Muscle of leg (tissue), 11 donors: Measurements from ENCODE around the gene GLOD5. TPM values are rescaled to one million over a fixed set of nuclear protein-coding genes. Genes with fewer than 3 reads are reported as not detected.

Source experiments
- DNase-seq: peaks from one replicate; pipeline ENCODE4 v3.0.0; 2013
- H3K27ac ChIP-seq: one replicate; pipeline ENCODE4 v1.5.1; 2013; ENCODE audit warnings: mild to moderate bottlenecking, low read length, control low read depth
- H3K27me3 ChIP-seq: one replicate; pipeline ENCODE4 v1.6.1; 2013; ENCODE audit warnings: low read length; ENCODE audit not compliant: control insufficient read depth, insufficient read depth
- H3K36me3 ChIP-seq: one replicate; pipeline ENCODE4 v1.6.1; 2013; ENCODE audit warnings: low read length; ENCODE audit not compliant: control insufficient read depth, insufficient read depth
- H3K4me1 ChIP-seq: one replicate; pipeline ENCODE4 v1.6.1; 2013; ENCODE audit warnings: low read length; ENCODE audit not compliant: control insufficient read depth, insufficient read depth
- H3K4me3 ChIP-seq: one replicate; pipeline ENCODE4 v1.5.1; 2013; ENCODE audit warnings: low read length, control low read depth
- H3K9me3 ChIP-seq: replicated peaks from 2 replicates; pipeline ENCODE4 v1.6.1; 2013; ENCODE audit warnings: low read depth, low read length; ENCODE audit not compliant: control insufficient read depth
- WGBS: methylation state at CpG from one replicate; pipeline ENCODE4 v1.1.5; 2013; ENCODE audit warnings: missing lambda C conversion rate; ENCODE audit not compliant: insufficient coverage; 5-methylcytosine and 5-hydroxymethylcytosine counted together
- polyA plus RNA-seq, 8 donors: library from polyadenylated mRNA; unstranded; fragments of 120-200 nt; gene quantifications; one replicate each; pipeline versions ENCODE4 v1.2.1 to v1.2.3, GENCODE V29; 2013; ENCODE audit warnings: inconsistent platforms in 1 of 8, low replicate concordance in 1 of 8; ENCODE audit not compliant: insufficient read length in 8 of 8, insufficient read depth in 1 of 8
- total RNA-seq: library from RNA; stranded (reverse); fragments of 120-200 nt; gene quantifications from one replicate; pipeline ENCODE4 v1.2.4, GENCODE V29; 2013

The GLOD5 gene
- total and polyA plus RNA-seq, 9 donors = 0.50 TPM; not detected in 8

DNA sequence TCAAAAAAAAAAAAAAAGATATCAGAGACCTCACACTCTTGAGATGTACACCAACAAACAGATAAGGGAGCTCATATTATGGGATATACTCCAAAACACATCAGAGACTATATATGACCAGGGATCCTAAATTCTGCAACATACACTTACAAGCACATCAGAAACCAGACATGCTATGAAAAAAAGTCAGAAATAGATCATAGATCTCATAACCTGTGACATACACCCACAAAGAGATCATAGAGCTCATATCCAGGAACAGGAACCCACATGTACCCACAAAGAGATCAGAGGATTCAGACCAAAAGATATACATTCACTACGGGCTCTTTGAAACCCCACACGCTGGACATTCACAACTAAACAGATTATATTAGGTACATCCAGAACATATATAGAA, 35.0 kb upstream of the GLOD5 start:
- H3K4me3 ChIP-seq = no peak overlapping the region
- no peaks in the 10 kb centered on the region for H3K36me3 ChIP-seq
- no CpG with 5 or more reads among the region's 2 CpGs for WGBS
- H3K4me1 ChIP-seq = no peaks in the 10 kb centered on the region
- DNase-seq = no peak
- no peaks in the 10 kb centered on the region for H3K9me3 ChIP-seq
- H3K27ac ChIP-seq = no peak overlapping the region
- H3K27me3 ChIP-seq = peaks cover under 1% of the 10 kb centered on the region

DNA sequence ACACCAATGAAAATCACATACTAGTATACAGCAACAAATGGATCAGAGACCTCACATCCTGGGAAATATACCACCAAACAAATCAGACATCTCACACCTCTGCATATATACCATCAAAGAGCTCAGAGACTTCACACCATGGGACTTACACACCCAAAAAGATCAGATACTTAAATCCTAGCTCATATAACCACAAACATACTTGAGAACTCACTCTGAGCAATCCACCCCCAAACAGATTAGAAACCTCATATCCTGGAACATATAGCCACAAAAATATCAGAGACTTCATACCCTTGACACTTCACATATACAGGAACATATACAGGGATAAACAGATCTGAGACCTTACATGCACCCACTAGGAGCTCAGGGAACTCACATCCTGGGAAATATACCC, 32.9 kb upstream of the GLOD5 start:
- H3K27ac ChIP-seq = no peak overlapping the region

DNA sequence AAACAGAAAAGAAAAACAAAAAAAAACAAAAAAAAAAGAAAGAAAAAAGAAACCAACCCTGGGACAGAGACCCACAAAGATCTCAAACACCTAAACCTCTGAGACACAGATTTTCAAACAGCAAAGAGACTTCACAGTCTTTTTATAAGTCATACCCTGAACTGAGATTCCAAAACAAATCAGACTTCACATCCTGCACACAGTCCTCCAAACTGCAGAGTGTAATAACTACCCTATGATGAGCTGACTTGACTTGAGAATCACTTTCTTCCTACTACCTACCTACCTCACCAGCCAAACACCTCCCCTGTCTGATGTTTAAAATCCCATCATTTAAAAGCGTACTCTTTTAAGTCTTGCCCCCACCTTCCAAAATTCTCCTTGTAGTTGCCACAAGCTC, 25.2 kb upstream of the GLOD5 start:
- WGBS = 67% methylated on average over 1 of the region's 1 CpG
- peak overlapping the region; percentile 61 for H3K4me3 ChIP-seq
- H3K27ac ChIP-seq = peak overlapping the region; percentile 76
- no peak for DNase-seq
- peaks cover 11% of the 10 kb centered on the region for H3K4me1 ChIP-seq
- H3K36me3 ChIP-seq = no peaks in the 10 kb centered on the region
- H3K9me3 ChIP-seq = no peaks in the 10 kb centered on the region
- H3K27me3 ChIP-seq = peaks cover 3% of the 10 kb centered on the region

More for the DNA sequence above, 32.9 kb upstream of the GLOD5 start:
- no peaks in the 10 kb centered on the region for H3K27me3 ChIP-seq
- DNase-seq = no peak
- H3K36me3 ChIP-seq = no peaks in the 10 kb centered on the region
- no peaks in the 10 kb centered on the region for H3K9me3 ChIP-seq
- no peak overlapping the region for H3K4me3 ChIP-seq
- no peaks in the 10 kb centered on the region for H3K4me1 ChIP-seq

DNA sequence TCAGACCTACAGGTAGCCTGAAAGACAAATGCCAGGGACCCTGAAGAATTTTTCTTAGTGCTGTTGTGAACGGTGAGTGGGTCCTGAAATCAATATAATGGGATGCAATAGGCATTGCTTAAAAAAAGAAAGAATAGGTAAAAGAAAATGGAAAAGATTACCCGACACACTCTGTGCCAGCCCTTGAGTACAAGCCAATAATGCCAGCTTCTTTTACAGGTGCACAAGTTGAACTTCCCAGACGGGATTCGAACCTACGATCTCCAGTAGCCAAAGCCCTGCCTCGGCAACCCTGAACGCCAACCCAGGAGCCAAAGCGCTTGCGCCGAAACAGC, 24.7 kb upstream of the GLOD5 start:
- no peak for DNase-seq
- Histone ChIP-seq H3K36me3 (no peaks in the 10 kb centered on the region), H3K4me3 (peak overlapping the region; percentile 61), H3K9me3 (peaks cover 2% of the 10 kb centered on the region), H3K4me1 (peaks cover 11% of the 10 kb centered on the region), H3K27ac (peak overlapping the region; percentile 76), H3K27me3 (peaks cover 3% of the 10 kb centered on the region)
- 42% methylated on average over 10 of the region's 10 CpGs for WGBS

DNA sequence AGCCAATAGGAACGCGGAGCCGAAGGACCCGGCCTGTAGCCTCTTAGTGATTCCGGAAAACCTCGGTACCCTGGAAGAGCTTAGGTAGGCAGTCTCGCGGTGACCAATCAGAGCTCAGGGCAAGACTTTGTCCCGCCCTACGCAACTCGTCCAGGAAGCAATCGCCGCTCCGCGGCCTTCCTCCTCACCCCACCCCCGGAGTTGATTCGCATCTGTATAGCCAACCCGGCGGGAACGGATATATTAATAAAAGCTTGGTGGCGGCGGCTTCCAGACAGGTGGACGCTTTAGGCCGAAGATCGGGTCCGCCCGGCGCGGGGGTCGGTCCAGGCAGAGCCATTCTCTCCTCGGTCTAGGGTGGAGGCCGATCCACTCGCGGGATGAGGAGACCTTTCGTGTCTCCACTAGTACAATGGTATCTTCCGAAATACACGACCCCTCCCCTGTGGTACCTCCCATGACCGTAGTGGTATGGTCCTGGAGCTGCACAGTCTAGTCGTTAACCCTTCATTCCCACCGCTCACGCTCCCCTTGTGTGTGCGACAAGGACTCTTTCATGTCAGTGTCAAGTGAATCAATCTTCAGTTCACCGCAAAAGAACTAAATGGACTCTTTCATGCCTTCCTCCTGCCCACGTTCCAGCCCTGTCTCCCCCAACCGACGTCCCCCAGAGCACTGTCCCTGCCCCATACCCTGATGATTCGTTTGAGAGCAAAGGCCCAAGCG, 24.2 kb upstream of the GLOD5 start:
- H3K27ac ChIP-seq = peak overlapping the region; percentile 98
- peaks cover 11% of the 10 kb centered on the region for H3K4me1 ChIP-seq
- 35% methylated on average over 46 of the region's 48 CpGs for WGBS
- peak; percentile 99 for DNase-seq
- H3K4me3 ChIP-seq = peak overlapping the region; percentile 61
- no peaks in the 10 kb centered on the region for H3K36me3 ChIP-seq
- peaks cover 3% of the 10 kb centered on the region for H3K9me3 ChIP-seq
- peaks cover 3% of the 10 kb centered on the region for H3K27me3 ChIP-seq

DNA sequence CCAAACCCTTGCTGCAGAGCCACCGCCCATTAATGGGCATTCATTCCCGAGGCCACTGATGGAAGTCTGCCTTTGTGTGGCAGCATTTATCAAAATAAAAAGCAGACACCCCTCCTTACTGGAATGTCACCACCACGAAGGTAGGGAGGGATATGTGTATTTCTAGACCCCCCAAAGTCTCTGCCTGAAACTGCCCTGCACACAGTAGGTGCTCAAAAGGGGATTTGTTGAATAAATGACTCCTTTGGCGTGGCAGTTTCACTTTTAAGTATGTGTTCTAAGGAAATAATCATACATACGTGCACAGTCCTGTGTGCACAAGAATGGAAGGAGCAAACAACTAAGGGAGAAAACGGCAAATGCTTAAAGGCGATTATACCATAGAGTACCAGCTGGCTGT, 23.6 kb upstream of the GLOD5 start:
- DNase-seq = no peak
- 70% methylated on average over 2 of the region's 7 CpGs for WGBS
- H3K9me3 ChIP-seq = peaks cover 3% of the 10 kb centered on the region
- peaks cover 3% of the 10 kb centered on the region for H3K27me3 ChIP-seq
- H3K27ac ChIP-seq = peak overlapping the region; percentile 98
- peak overlapping the region; percentile 61 for H3K4me3 ChIP-seq
- no peaks in the 10 kb centered on the region for H3K36me3 ChIP-seq
- H3K4me1 ChIP-seq = peaks cover 11% of the 10 kb centered on the region

DNA sequence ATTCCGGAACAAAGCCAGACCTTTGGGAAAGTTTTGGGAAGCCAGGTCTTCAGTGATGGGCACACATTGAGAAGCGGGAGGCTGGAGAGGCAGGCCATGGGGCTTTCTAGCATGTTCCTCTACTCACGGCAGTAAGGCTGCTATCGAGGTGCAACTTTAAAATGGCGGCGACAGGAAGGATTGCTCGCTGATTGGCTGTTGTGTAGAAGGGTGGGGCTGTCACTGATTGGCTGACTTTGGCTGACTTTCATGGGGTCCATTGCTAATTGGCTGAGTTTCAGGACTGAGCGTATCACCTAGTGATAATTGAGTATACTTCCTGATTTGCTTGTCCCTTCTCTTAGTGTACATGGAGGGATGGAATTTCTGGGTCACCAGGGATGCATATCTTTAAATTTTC, 19.7 kb upstream of the GLOD5 start:
- Histone ChIP-seq H3K27me3 (peaks cover 3% of the 10 kb centered on the region), H3K36me3 (no peaks in the 10 kb centered on the region), H3K4me3 (no peak overlapping the region), H3K9me3 (peaks cover 3% of the 10 kb centered on the region), H3K27ac (no peak overlapping the region), H3K4me1 (peaks cover 7% of the 10 kb centered on the region)
- DNase-seq = no peak
- 85% methylated on average over 7 of the region's 8 CpGs for WGBS

DNA sequence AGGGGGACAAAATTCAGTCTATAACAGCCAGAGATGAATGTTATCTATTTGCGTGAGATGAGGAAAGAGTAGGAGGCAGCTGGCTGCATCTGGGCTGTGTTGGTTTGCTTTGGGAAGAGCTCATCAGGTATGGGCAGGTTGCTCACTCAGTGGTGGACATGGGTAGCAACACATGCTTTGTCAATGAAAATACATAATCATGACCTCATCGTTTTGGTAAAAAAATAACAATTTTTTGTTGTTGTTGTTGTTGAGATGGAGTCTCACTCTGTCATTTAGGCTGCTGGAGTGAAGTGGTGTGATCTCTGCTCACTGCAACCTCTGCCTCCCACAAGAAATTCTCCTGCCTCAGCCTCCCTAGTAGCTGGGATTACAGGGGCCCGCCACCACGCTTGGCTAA, 16.3 kb upstream of the GLOD5 start:
- Histone ChIP-seq H3K9me3 (peaks cover 3% of the 10 kb centered on the region), H3K4me1 (no peaks in the 10 kb centered on the region), H3K27me3 (peaks cover 3% of the 10 kb centered on the region), H3K4me3 (no peak overlapping the region), H3K27ac (no peak overlapping the region), H3K36me3 (no peaks in the 10 kb centered on the region)
- no peak for DNase-seq
- WGBS = 87% methylated on average over 3 of the region's 4 CpGs

DNA sequence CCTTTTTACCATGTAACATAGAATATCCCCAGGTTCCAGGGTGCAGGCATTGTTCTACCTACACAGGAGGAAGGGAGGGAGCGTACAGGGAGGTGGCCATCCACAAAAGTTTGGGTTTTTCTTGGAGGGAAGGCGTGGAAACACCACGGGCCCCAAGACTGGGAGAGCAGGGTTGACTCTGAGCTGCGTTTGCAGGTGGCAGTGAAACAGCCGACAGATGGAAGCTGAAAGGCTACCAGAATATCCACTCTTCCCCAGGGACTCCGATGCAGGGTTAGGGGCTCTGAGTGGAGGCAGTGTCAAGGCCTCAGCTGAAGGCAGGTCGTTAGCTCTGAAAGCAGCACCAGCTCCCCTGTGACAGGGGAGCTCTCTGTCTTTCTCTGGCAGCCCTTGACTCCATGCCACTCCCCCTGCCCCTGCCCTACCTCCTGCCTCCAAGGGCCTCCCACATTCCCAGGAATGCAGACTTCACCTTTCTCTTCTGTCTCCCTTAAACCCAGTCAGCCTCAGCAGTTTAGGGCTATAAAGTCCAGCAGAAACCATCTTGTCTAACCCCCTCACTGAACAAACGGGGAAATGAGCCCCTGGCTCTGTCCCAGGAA, 14.0 kb upstream of the GLOD5 start:
- no peaks in the 10 kb centered on the region for H3K4me1 ChIP-seq
- H3K36me3 ChIP-seq = no peaks in the 10 kb centered on the region
- WGBS = 53% methylated on average over 7 of the region's 8 CpGs
- no peak overlapping the region for H3K27ac ChIP-seq
- no peak overlapping the region for H3K4me3 ChIP-seq
- no peak for DNase-seq
- no peaks in the 10 kb centered on the region for H3K9me3 ChIP-seq
- no peaks in the 10 kb centered on the region for H3K27me3 ChIP-seq

DNA sequence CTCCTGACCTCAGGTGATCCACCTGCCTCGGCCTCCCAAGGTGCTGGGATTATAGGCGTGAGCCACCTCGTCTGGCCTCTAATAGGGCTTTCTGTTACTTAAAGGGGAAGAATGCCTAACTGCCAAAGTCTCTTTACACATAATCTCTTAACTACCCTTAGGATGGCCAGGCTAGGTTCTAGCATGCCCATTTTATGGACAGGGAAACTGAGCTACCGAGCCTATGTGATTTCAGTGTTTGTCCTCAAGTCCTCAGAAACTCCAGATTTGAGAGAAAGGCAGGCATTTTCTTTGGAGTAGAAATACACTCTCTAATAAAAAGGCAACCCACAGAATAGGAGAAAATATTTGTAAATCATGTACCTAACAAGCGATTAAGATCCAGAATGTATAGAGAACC, 12.4 kb upstream of the GLOD5 start:
- no peak overlapping the region for H3K4me3 ChIP-seq
- WGBS = no CpG with 5 or more reads among the region's 5 CpGs
- H3K4me1 ChIP-seq = no peaks in the 10 kb centered on the region

More for the DNA sequence above, 12.4 kb upstream of the GLOD5 start:
- no peak for DNase-seq
- Histone ChIP-seq H3K27ac (no peak overlapping the region), H3K27me3 (no peaks in the 10 kb centered on the region), H3K36me3 (no peaks in the 10 kb centered on the region), H3K9me3 (no peaks in the 10 kb centered on the region)
